ENCODE data around the gene ACACA. TPM values are rescaled to one million over a fixed set of nuclear protein-coding genes. Genes with fewer than 3 reads are reported as not detected.

The ACACA gene
- total and polyA plus RNA-seq, 3 experiments from 2014 or later, result 7.5 to 51.1 (median 41.3) TPM

GRCh38 chr17:37056622-37057021, 350.0 kb downstream of the ACACA start:
- H3K9me3 ChIP-seq (ENCODE audit: low read length), result no peaks in the 10 kb centered on the region
- peaks cover 17 to 52% (median 22%) of the 10 kb centered on the region in 3 donors for H3K36me3 Mint-ChIP-seq
- peaks cover 12% of the 10 kb centered on the region for H3K36me3 ChIP-seq (ENCODE audit: insufficient read depth, low read length)
- no peaks in the 10 kb centered on the region for H3K27me3 ChIP-seq (ENCODE audit: insufficient read depth, low read length, poor library complexity, severe bottlenecking)
- H3K27ac ChIP-seq (ENCODE audit: low read depth, low read length), result no peak overlapping the region
- CTCF ChIA-PET, result interaction anchor here (2.1 kb wide), 1 partner anchor 9 kb away, joined by 7 read pairs; no protein-coding TSS in a partner anchor
- POLR2A ChIA-PET, result interaction anchor here (0.7 kb wide), 1 partner anchor 259 kb away, joined by 7 read pairs; no protein-coding TSS in a partner anchor
- H3K4me1 Mint-ChIP-seq, result peaks cover 0 to 2% (median 0%) of the 10 kb centered on the region in 3 donors
- H3K27me3 Mint-ChIP-seq, result no peaks in the 10 kb centered on the region
- H3K4me1 ChIP-seq (ENCODE audit: insufficient read depth, low read length), result no peaks in the 10 kb centered on the region
- H3K4me3 ChIP-seq (ENCODE audit: low read length), result no peak overlapping the region
- H3K27ac Mint-ChIP-seq, result peak overlapping the region in 1 of 8 donors; percentile 52
- no peak overlapping the region for H3K4me3 Mint-ChIP-seq
- DNase-seq, result no peak
- no peaks in the 10 kb centered on the region for H3K9me3 Mint-ChIP-seq

- no peak for DNase-seq
- peak overlapping the region in 5 of 8 donors; percentile 2 to 72 (median 48) for H3K27ac Mint-ChIP-seq
- no peak overlapping the region for H3K4me3 Mint-ChIP-seq
- Histone ChIP-seq H3K9me3 (ENCODE audit: low read length) (no peaks in the 10 kb centered on the region), H3K4me3 (ENCODE audit: low read length) (no peak overlapping the region), H3K27me3 (ENCODE audit: insufficient read depth, low read length, poor library complexity, severe bottlenecking) (no peaks in the 10 kb centered on the region), H3K4me1 (ENCODE audit: insufficient read depth, low read length) (no peaks in the 10 kb centered on the region), H3K36me3 (ENCODE audit: insufficient read depth, low read length) (peaks cover 19% of the 10 kb centered on the region), H3K27ac (ENCODE audit: low read depth, low read length) (no peak overlapping the region)
- no peaks in the 10 kb centered on the region for H3K27me3 Mint-ChIP-seq
- H3K9me3 Mint-ChIP-seq, result no peaks in the 10 kb centered on the region
- ChIA-PET POLR2A (no interaction called here), CTCF (interaction anchor here (1.0 kb wide), 1 partner anchor 426 kb away, joined by 3 read pairs; no protein-coding TSS in a partner anchor)
- peaks cover 17 to 65% (median 24%) of the 10 kb centered on the region in 3 donors for H3K36me3 Mint-ChIP-seq
- H3K4me1 Mint-ChIP-seq, result peaks cover 0 to 2% (median 0%) of the 10 kb centered on the region in 3 donors
Observed at GRCh38 chr17:37054894-37055293, 351.7 kb downstream of the ACACA start.

GRCh38 chr17:37052450-37052849, 354.2 kb downstream of the ACACA start:
- peaks cover 4% of the 10 kb centered on the region for H3K4me1 ChIP-seq (ENCODE audit: insufficient read depth, low read length)
- ChIA-PET CTCF (no interaction called here), POLR2A (no interaction called here)
- peaks cover 13 to 69% (median 25%) of the 10 kb centered on the region in 3 donors for H3K36me3 Mint-ChIP-seq
- H3K9me3 Mint-ChIP-seq, result no peaks in the 10 kb centered on the region
- H3K4me3 ChIP-seq (ENCODE audit: low read length), result no peak overlapping the region
- no peak for DNase-seq
- H3K4me3 Mint-ChIP-seq, result no peak overlapping the region
- no peak overlapping the region for H3K27ac ChIP-seq (ENCODE audit: low read depth, low read length)
- H3K27me3 Mint-ChIP-seq, result no peaks in the 10 kb centered on the region
- peaks cover 7% of the 10 kb centered on the region in 3 donors for H3K4me1 Mint-ChIP-seq
- no peaks in the 10 kb centered on the region for H3K27me3 ChIP-seq (ENCODE audit: insufficient read depth, low read length, poor library complexity, severe bottlenecking)
- peak overlapping the region in 3 of 8 donors; percentile 5 to 72 (median 66) for H3K27ac Mint-ChIP-seq
- no peaks in the 10 kb centered on the region for H3K9me3 ChIP-seq (ENCODE audit: low read length)
- peaks cover 22% of the 10 kb centered on the region for H3K36me3 ChIP-seq (ENCODE audit: insufficient read depth, low read length)

- no peak overlapping the region for H3K4me3 Mint-ChIP-seq
- Histone ChIP-seq H3K36me3 (ENCODE audit: insufficient read depth, low read length) (peaks cover 26% of the 10 kb centered on the region), H3K4me1 (ENCODE audit: insufficient read depth, low read length) (peaks cover 6% of the 10 kb centered on the region), H3K9me3 (ENCODE audit: low read length) (no peaks in the 10 kb centered on the region), H3K27me3 (ENCODE audit: insufficient read depth, low read length, poor library complexity, severe bottlenecking) (no peaks in the 10 kb centered on the region), H3K27ac (ENCODE audit: low read depth, low read length) (no peak overlapping the region), H3K4me3 (ENCODE audit: low read length) (no peak overlapping the region)
- peaks cover 8 to 12% (median 9%) of the 10 kb centered on the region in 3 donors for H3K4me1 Mint-ChIP-seq
- peak overlapping the region in 2 of 8 donors; percentile 72 to 76 for H3K27ac Mint-ChIP-seq
- ChIA-PET CTCF (no interaction called here), POLR2A (no interaction called here)
- DNase-seq, result no peak
- no peaks in the 10 kb centered on the region for H3K9me3 Mint-ChIP-seq
- H3K36me3 Mint-ChIP-seq, result peaks cover 10 to 66% (median 22%) of the 10 kb centered on the region in 3 donors
- no peaks in the 10 kb centered on the region for H3K27me3 Mint-ChIP-seq
Observed at GRCh38 chr17:37051833-37052232, 354.8 kb downstream of the ACACA start.

- no peak for DNase-seq
- Mint-ChIP-seq H3K27me3 (no peaks in the 10 kb centered on the region), H3K9me3 (no peaks in the 10 kb centered on the region), H3K4me1 (peaks cover 8 to 12% (median 9%) of the 10 kb centered on the region in 3 donors), H3K36me3 (peaks cover 6 to 61% (median 18%) of the 10 kb centered on the region in 3 donors), H3K27ac (peak overlapping the region in 3 of 8 donors; percentile 15 to 40 (median 35)), H3K4me3 (no peak overlapping the region)
- ChIA-PET POLR2A (no interaction called here), CTCF (no interaction called here)
- Histone ChIP-seq H3K4me3 (ENCODE audit: low read length) (no peak overlapping the region), H3K27me3 (ENCODE audit: insufficient read depth, low read length, poor library complexity, severe bottlenecking) (no peaks in the 10 kb centered on the region), H3K9me3 (ENCODE audit: low read length) (no peaks in the 10 kb centered on the region), H3K4me1 (ENCODE audit: insufficient read depth, low read length) (peaks cover 6% of the 10 kb centered on the region), H3K36me3 (ENCODE audit: insufficient read depth, low read length) (peaks cover 23% of the 10 kb centered on the region), H3K27ac (ENCODE audit: low read depth, low read length) (no peak overlapping the region)
Observed at GRCh38 chr17:37051381-37051780, 355.3 kb downstream of the ACACA start.

- POLR2A ChIA-PET, result no interaction called here
- Mint-ChIP-seq H3K27ac (peak overlapping the region in 1 of 8 donors; percentile 43), H3K4me1 (peaks cover 8 to 12% (median 9%) of the 10 kb centered on the region in 3 donors), H3K36me3 (peaks cover 6 to 59% (median 15%) of the 10 kb centered on the region in 3 donors), H3K4me3 (no peak overlapping the region), H3K27me3 (no peaks in the 10 kb centered on the region), H3K9me3 (no peaks in the 10 kb centered on the region)
- H3K4me1 ChIP-seq (ENCODE audit: insufficient read depth, low read length), result peaks cover 6% of the 10 kb centered on the region
- H3K36me3 ChIP-seq (ENCODE audit: insufficient read depth, low read length), result peaks cover 23% of the 10 kb centered on the region
- H3K9me3 ChIP-seq (ENCODE audit: low read length), result no peaks in the 10 kb centered on the region
- no peak overlapping the region for H3K27ac ChIP-seq (ENCODE audit: low read depth, low read length)
- H3K4me3 ChIP-seq (ENCODE audit: low read length), result no peak overlapping the region
- H3K27me3 ChIP-seq (ENCODE audit: insufficient read depth, low read length, poor library complexity, severe bottlenecking), result no peaks in the 10 kb centered on the region
- CTCF ChIA-PET, result no interaction called here
- DNase-seq, result no peak
Observed at GRCh38 chr17:37050920-37051319, 355.7 kb downstream of the ACACA start.

GRCh38 chr17:37048811-37049210, 357.8 kb downstream of the ACACA start:
- H3K9me3 Mint-ChIP-seq, result no peaks in the 10 kb centered on the region
- CTCF ChIA-PET, result interaction anchor here (1.3 to 5.4 kb wide), 7 partner anchors 8 to 446 kb away, joined by 3 to 50 read pairs (median 7); partner anchors contain the start of gene MRM1

GRCh38 chr17:37047631-37048104, 359.0 kb downstream of the ACACA start:
- H3K27me3 Mint-ChIP-seq, result no peaks in the 10 kb centered on the region
- Histone ChIP-seq H3K27ac (ENCODE audit: low read depth, low read length) (no peak overlapping the region), H3K36me3 (ENCODE audit: insufficient read depth, low read length) (peaks cover 32% of the 10 kb centered on the region), H3K4me3 (ENCODE audit: low read length) (no peak overlapping the region), H3K9me3 (ENCODE audit: low read length) (no peaks in the 10 kb centered on the region), H3K4me1 (ENCODE audit: insufficient read depth, low read length) (peaks cover 6% of the 10 kb centered on the region), H3K27me3 (ENCODE audit: insufficient read depth, low read length, poor library complexity, severe bottlenecking) (no peaks in the 10 kb centered on the region)
- ChIA-PET CTCF (interaction anchor here (0.7 to 5.4 kb wide), 18 partner anchors 9 to 445 kb away, joined by 3 to 50 read pairs (median 4); partner anchors contain the start of gene MRM1), POLR2A (interaction anchor here (1.2 kb wide), 1 partner anchor 42 kb away, joined by 3 read pairs; no protein-coding TSS in a partner anchor)
- peaks cover 0 to 59% (median 13%) of the 10 kb centered on the region in 3 donors for H3K36me3 Mint-ChIP-seq
- H3K9me3 Mint-ChIP-seq, result no peaks in the 10 kb centered on the region
- H3K27ac Mint-ChIP-seq, result peak overlapping the region in 7 of 8 donors; percentile 42 to 81 (median 55)
- peak; percentile 55 to 84 (median 61) for DNase-seq
- H3K4me3 Mint-ChIP-seq, result no peak overlapping the region
- H3K4me1 Mint-ChIP-seq, result peaks cover 9 to 15% (median 14%) of the 10 kb centered on the region in 3 donors

More at GRCh38 chr17:37048811-37049210, 357.8 kb downstream of the ACACA start:
- no peak overlapping the region for H3K4me3 ChIP-seq (ENCODE audit: low read length)
- H3K9me3 ChIP-seq (ENCODE audit: low read length), result no peaks in the 10 kb centered on the region
- H3K27ac ChIP-seq (ENCODE audit: low read depth, low read length), result no peak overlapping the region
- Mint-ChIP-seq H3K27me3 (no peaks in the 10 kb centered on the region), H3K36me3 (peaks cover 0 to 59% (median 11%) of the 10 kb centered on the region in 3 donors), H3K4me1 (peaks cover 7 to 12% (median 9%) of the 10 kb centered on the region in 3 donors), H3K27ac (peak overlapping the region in 3 of 8 donors; percentile 38 to 72 (median 66)), H3K4me3 (no peak overlapping the region)
- H3K27me3 ChIP-seq (ENCODE audit: insufficient read depth, low read length, poor library complexity, severe bottlenecking), result no peaks in the 10 kb centered on the region
- peaks cover 6% of the 10 kb centered on the region for H3K4me1 ChIP-seq (ENCODE audit: insufficient read depth, low read length)
- DNase-seq, result no peak
- POLR2A ChIA-PET, result interaction anchor here (1.2 kb wide), 1 partner anchor 41 kb away, joined by 3 read pairs; no protein-coding TSS in a partner anchor
- peaks cover 32% of the 10 kb centered on the region for H3K36me3 ChIP-seq (ENCODE audit: insufficient read depth, low read length)

All from CD8-positive, alpha-beta memory T cell (primary cell).